NB4 (cell line): ENCODE data around the gene GALNS.

Source experiments
- DNase-seq: peaks from one replicate; pipeline ENCODE4 v3.0.0; 2010; ENCODE audit warnings: low read depth
- H3K4me3 ChIP-seq: one replicate; pipeline ENCODE4 v1.5.1; 2011; ENCODE audit warnings: mild to moderate bottlenecking, low read depth, low read length, moderate library complexity
- CTCF ChIP-seq: IDR thresholded peaks from one replicate; pipeline ENCODE4 v1.5.1; 2012; ENCODE audit warnings: low read depth, low read length
- MAX ChIP-seq: IDR thresholded peaks from 2 replicates; pipeline ENCODE4 v1.6.1; 2011; ENCODE audit warnings: low read depth, low read length
- MYC ChIP-seq: IDR thresholded peaks from 2 replicates; pipeline ENCODE4 v1.6.1; 2011; ENCODE audit warnings: low read depth, low read length
- POLR2A ChIP-seq: IDR thresholded peaks from 2 replicates; pipeline ENCODE4 v1.6.1; 2011; ENCODE audit warnings: mild to moderate bottlenecking; ENCODE audit not compliant: insufficient read length; ENCODE audit errors: extremely low read depth

The GALNS gene

GRCh38 chr16:88866151-88866920 lies 9.6 kb upstream of the GALNS start, which contains the start of gene PABPN1L:
Gene PABPN1L (minus strand): TSS chr16:88866660. CDS start chr16:88866606, 54 bp downstream.
- no peak within 1 kb of the TSS for H3K4me3 ChIP-seq
- no peak for DNase-seq
- TF ChIP-seq MAX (no peak), MYC (no peak), POLR2A (no peak), CTCF (no peak)

- H3K4me3 ChIP-seq = no peak overlapping the region
- no peak for TF ChIP-seq MAX
- no peak for TF ChIP-seq POLR2A
- no peak for TF ChIP-seq MYC
- TF ChIP-seq CTCF = no peak
- DNase-seq = no peak
Observed at GRCh38 chr16:88865742-88866141, 9.0 kb upstream of the GALNS start.

GRCh38 chr16:88865310-88865709 lies 8.6 kb upstream of the GALNS start:
- DNase-seq = no peak

GRCh38 chr16:88864521-88864920 lies 7.8 kb upstream of the GALNS start:
- no peak for TF ChIP-seq MAX
- TF ChIP-seq POLR2A = no peak
- TF ChIP-seq CTCF = no peak
- TF ChIP-seq MYC = no peak
- H3K4me3 ChIP-seq = no peak overlapping the region
- no peak for DNase-seq

More at GRCh38 chr16:88865310-88865709, 8.6 kb upstream of the GALNS start:
- no peak overlapping the region for H3K4me3 ChIP-seq
- TF ChIP-seq POLR2A (no peak), MAX (no peak), CTCF (no peak)

- DNase-seq = no peak
- TF ChIP-seq CTCF = no peak
- no peak overlapping the region for H3K4me3 ChIP-seq
Observed at GRCh38 chr16:88864099-88864498, 7.4 kb upstream of the GALNS start.

GRCh38 chr16:88863426-88863825 lies 6.7 kb upstream of the GALNS start:
- DNase-seq = no peak

More at GRCh38 chr16:88863426-88863825, 6.7 kb upstream of the GALNS start:
- TF ChIP-seq CTCF (no peak), POLR2A (no peak), MYC (no peak), MAX (no peak)
- H3K4me3 ChIP-seq = no peak overlapping the region
